Measurements from ENCODE around the gene MVB12B. TPM values are rescaled to one million over a fixed set of nuclear protein-coding genes. Genes with fewer than 3 reads are reported as not detected.
A peak's percentile ranks its signal among the peaks of the same experiment; 100 is the strongest.

The MVB12B gene
- total RNA-seq, 1 donor from 2014 or later = 6.7 TPM

DNA sequence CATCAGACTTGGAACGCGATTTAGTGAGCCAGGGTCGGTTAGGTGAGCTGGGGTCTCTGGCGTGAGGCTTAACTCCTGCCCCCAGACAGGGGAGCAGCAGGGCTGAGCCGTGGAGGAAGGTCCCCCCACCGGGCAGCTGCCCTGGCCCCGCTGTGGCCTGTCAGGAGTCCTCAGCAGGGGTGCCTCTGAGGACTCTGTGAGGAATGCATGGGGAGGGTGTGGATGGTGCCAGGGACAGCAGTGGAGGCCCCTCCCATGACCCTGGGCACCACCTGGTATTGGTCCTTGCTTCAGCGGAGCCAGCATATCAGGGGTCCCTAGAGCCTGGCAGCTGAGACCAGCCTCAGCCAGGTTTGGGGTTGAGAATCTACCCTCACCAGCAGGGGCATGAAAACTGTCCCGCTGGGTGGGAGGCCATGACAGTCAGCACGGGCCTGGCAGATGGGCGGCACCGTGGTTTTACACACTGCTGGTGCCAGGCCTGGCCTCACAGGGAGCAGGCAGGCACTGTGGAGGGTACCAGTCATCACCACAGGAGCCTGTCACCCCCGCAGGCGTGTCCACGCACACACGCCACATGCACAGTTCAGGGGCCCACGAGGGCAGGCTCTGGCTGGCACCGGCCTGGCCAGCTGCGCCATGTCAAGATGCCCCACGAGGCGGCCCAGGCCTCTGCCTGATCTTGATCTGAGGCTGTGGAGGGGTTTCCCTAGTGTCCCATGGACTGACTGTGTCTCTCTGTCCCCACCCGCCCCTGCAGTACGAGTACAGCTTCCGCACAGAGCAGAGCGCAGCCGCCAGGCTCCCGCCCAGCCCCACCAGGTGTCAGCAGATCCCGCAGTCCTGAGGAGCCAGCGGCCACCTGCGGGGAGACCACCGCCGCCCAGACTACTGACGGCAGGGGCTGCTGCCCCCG lies 176.0 kb downstream of the MVB12B start:
- no peak for DNase-seq (ENCODE audit: low spot score)

DNA sequence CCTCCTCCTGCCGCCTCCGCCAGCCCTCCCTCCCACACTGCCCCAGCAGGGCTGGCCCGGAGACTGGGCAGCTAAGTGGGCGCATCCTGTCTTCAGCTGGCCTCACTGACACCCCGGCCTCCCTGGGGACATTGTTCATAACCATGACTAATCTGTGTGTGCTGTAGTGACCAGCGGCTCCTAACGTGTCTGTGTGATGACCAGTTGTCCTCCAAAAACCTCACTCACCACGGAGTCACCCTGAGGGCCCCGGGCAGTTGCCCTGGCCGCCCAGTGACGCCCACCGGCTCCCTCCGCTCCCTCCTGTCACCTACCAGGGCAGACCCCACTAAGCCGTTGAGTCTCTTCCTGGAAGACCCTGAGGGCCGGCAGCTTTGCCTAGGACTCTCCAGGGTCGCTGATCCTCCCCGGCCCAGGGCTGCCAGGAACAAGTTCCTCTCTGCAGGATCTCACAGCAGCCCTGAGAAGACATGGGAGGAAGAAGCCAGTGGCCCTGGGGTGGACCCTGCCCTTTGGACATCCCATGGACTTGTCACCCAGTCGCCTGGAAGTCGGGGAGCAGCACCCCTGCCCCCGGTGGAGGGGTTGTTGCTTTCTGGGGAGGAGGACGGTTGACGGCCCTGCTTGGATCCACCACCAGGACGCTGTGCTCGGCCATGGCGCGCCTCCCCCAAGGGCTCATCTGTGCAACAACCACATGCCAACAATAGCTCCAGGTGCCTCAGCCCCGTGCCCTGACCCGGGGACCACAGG lies 176.9 kb downstream of the MVB12B start:
- no peak for DNase-seq (ENCODE audit: low spot score)

DNA sequence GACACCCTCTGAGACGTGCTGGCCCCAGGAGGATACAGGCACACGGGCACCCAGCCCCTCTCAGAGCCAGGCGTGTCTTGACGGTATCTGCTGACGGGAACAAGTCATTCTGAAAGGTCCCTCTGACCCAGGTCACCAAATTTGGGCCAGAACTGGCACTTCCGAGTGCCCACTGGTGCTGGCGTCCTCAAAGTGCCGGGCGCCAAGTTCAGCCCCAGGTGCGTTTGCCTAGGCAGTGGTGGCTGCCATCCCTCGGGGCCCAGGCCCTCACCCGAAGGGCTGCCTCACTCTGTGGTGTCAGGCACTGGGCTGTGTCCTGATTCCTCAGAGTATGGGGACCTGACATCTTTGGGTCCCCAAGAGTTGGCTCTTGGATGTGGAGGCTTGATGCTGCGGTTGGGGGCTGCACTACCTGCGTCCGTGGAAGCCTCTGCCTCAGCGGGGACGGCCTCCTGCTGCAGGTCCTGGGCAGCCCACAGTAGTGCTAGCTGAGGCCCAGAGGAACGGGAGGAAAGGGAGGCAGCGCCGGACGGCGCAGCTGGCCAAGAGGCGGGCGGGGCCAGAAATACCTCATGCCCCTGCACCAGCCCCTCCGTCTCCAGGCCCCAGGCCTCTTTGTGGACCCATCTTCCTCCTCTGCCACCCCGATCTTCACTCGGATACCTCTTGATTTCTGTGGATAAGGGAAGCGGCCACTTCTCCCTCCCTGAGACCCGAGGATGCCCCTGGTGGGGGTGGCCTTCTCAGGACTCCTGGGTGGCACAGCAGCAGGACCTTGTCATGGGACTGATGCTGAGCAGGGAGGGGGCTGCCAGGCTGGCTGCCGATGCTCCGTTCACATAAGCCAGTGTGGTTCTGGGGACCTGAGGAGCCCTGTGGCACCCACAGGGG lies 177.7 kb downstream of the MVB12B start:
- DNase-seq (ENCODE audit: low spot score) = no peak

DNA sequence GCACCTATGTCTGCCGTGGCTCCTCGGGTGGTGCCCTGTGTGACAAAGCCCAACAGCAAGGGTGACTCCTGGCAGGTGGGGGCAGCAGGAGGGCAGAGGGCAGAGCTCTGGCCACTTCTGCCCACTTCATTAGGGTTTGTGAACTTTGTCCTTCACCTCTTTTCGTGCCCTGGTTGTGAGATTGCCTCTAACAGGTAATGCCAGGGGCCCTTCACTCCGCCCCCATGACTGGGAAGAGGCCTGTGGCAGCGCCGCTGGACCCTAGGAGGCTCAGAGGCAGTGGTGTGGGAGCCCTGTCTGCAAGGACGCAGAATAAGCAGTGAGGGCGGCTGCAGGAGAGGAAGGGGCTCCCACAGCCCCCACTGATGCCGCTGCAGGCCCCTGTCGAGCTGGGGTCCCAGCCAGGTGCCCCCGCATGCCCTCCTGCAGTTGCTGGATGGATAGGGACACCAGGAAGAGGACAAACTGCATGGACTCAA lies 178.4 kb downstream of the MVB12B start:
- DNase-seq (ENCODE audit: low spot score) = no peak

DNA sequence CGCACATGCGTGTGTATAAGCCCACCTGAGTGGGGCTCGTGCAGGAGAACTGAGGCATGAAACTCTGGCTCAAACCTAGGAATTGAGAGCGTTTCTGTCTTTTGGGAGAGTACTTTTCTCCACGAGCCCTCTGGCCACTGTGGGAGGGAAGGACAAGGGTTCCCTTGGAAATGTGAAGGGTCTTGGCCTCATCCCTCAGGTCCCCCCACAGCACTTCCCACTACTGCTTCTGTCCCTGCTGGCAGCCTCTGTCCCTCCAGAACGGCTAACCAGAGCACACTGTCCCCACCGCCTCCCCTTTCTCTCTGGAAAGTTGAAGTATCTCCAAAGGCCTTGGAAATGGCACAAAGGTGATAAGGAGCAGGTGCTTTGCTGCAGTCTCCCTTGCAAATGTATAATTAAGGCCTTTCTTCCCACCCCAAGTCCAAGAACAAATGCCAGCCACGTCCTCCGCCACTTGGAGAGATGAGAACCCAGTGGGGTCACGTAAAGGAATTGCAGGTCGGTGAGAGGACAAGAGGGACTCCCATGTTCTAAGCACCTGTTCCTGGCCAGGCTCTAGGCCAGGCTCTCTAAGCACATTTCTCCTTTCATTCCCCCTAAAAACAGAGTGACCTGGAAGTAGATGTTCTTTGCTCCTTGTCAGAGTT lies 179.2 kb downstream of the MVB12B start:
- no peak for DNase-seq (ENCODE audit: low spot score)

DNA sequence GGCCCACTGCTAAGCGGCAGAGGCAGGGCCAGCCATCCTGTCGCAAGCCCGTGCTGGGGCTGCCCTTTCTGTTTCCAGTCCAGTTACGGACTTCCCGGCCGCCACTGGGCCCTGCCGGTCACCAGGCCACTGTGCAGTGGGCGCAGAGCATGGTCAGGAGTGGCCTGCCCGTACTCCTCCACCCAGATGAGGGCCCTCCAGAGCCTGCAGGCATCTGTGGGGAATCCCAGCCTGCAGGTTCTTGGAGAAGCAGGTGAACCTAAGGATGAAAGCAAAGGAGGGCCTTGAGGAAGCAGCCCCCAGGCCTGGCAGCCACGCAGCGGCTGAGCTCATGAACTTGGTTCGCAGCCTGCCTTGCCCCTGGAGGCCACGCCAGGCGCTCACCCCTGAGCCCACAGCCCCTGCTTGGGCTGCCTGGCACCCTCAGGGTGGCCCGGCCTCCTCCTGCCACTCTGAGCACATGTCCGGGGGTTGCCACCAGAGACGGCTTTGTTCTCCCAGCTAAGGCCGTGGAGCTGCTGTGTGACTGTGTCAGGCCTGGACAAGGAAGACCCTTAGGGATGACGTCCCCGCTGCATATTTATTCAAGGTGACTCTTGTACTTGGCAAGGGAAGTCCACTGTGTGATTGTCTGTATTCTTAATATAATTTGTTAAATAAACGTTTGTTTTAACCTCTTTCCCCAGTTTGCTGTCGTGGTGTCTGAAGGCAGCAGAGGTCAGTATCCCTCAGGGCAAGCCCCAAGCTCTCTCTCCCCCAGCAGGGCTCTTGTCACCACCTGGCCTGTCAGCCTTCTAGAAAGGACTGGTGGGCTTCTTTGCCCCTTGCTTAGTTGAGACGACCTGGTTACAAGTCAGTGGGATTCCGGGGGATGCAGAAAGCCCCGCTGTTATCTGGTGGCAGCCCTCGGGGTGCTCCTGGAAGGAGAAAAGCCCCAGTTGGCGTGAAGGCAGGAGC lies 180.0 kb downstream of the MVB12B start:
- DNase-seq (ENCODE audit: low spot score) = no peak

DNA sequence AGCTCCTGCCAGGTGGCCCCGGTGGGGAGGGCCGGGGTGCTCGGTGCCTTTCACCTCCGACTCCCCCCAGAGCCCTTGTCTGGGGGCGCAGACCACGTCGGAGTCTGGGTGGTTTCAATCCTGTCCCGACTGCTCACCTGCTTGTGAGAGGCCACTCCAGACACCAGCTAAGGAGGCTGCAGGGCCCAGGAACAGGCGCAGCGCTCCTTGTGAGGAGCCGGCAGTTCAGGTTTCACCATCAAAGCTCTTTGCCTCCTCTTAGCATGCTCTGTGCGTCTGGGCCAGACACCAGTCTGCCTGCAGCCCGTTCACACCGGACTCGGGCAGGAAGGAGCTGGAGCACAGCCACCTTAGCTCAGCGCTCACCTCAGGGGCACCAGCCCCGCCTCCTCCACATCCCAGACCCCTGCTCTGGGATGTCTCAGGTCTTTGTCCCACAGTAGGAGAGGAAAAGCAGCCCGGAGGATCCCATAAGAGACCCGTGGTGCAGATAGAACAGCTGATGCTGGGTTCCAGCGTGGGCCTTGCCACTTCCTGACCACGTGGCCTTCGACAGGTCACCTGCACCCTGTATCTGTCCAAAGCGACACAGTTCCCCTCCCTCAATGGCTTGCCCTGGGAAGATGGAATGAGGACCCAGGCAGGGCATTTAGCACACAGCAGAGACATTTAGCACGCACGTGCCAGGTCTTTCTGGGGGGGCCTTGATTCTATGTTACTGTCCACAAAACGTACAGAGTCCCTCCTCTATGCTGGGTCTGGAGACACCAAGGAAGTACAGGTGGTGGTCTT lies 180.9 kb downstream of the MVB12B start:
- DNase-seq (ENCODE audit: low spot score) = no peak

DNA sequence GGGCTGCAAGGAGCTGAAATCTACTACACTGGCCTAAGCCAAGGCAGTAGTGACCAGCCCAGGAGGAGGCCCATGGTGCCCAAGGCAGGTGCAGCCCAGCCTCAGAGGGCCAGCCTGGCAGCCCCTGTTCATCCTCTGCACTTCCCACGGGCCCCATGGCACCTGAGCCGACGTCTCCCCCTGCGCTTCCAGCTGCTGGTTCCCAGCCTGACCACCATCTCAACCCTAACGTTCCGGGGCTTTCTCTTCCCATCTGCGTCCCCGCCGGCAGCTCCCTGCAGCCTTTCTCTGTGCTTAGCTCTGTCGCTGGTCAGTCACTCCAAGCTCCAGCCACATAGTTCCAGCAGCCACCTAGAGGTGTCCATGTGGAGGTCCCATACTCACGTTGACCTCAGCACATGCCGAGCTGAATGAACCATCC lies 181.6 kb downstream of the MVB12B start:
- no peak for DNase-seq (ENCODE audit: low spot score)

DNA sequence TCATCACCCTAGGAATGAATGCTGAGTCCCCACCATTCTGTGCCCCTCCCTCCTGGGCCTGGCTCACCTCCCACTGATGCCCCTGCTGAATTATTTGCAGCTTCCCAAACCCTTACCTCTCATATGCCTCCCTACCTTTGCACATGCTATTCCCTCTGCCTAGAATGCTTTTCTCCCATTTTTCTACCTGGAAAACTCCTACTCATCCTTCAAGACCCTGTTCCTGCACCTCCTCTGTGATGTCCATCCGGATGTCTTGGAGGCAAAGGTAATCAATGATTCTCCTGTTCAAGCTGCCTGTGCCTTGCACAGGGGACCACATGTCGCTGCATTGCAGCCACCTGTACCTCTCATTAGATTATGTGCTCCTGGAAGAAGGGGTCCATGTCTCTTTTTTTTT lies 182.3 kb downstream of the MVB12B start:
- no peak for DNase-seq (ENCODE audit: low spot score)

DNA sequence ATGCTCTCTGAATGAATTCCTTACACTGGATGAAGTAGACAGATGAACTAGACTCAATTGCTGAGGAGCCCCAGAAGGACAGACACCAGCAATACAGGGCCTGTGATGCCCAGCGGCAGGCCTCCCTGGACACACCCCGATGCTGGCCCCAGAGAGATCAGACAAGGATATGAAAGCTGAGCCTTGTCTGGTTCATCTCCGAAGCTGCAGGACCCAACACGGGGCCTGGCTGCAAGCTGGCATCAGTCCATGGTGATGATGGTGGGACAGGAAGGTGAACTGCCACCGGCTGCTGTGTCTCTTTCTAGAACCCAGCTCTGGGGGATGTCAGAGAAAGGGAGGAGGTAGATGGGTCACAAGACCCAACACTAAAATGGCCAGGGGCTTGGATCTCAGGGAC lies 183.1 kb downstream of the MVB12B start:
- DNase-seq (ENCODE audit: low spot score) = no peak

DNA sequence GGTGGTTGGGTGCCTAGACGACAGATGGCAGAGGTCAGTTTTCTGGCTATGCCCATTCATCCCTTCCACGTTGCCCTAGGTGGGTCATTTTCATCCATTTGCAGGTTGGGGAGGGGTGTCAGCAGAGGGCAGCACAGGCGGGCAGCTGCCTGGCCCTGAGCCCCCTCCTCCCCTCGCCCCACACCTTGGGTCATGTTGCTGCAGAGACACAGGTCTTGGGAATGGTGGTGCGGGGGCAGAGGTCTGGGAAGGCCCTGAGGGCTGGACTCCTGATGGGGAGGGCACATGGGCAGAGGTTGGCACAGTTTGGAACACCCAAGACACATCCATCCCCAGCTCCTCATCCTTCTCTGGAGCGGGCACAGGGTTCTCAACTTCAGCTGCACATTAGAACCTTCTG lies 183.9 kb downstream of the MVB12B start:
- DNase-seq (ENCODE audit: low spot score) = no peak

DNA sequence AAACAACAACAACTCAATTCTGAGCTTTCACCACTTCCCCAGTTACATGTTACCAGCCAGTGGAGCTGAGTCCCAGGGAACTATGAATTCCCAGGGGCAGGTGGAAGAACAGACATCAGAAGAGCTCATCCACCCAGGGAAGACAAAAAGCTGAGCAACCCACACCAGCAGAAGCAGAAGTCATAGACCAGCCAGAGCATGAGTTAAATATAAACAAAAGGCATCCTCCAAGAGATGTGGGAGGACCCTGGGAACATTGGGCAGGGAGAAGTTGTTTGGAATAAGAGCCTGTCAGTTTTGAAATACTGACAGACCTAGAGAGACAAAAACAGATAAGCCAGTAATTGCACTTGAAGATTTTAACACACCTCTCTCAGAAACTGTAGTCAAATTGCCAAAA lies 184.8 kb downstream of the MVB12B start:
- DNase-seq (ENCODE audit: low spot score) = no peak

DNA sequence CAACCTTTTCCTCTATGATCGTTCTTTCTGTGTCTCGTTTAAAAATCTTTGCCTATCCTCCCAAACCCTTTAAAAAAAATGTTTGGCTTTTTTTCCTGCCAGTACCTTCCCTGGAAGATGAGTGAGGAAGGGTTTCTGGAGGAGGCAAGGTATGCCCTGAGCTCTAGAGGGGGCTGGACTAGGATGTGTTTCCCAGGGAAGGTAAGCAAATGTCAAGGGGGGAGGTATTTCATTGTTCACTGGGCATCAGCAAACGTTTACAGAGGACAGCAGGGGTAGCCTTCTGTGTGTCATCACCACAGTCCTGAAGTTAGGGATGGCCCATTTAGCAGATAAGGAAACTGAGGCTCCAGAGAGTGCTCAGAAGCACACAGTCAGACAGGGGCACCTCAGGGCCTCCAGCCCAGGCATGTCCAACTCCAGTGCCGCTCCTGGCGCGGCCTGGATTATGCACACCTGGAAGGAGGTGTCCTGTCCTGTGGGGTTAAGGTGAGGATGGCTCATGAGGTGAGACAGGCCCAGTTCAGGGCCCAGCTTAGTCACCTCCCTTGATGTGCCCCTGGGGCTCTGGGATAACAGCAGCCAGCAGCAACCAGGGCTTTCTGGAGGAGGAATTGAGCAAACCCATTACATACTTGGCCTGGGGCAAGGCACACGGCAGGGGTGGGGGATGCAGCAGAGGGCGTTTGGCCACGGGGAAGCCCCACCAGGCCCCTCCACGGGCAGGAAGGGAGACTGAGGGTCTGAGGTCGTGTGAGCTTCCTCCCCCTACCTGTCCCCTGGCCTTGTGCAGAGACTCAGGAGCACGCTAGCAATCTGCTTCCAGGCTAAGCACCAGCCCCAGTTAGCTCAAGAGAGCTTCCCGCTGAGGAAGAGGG lies 186.8 kb downstream of the MVB12B start:
- no peak for DNase-seq (ENCODE audit: low spot score)

DNA sequence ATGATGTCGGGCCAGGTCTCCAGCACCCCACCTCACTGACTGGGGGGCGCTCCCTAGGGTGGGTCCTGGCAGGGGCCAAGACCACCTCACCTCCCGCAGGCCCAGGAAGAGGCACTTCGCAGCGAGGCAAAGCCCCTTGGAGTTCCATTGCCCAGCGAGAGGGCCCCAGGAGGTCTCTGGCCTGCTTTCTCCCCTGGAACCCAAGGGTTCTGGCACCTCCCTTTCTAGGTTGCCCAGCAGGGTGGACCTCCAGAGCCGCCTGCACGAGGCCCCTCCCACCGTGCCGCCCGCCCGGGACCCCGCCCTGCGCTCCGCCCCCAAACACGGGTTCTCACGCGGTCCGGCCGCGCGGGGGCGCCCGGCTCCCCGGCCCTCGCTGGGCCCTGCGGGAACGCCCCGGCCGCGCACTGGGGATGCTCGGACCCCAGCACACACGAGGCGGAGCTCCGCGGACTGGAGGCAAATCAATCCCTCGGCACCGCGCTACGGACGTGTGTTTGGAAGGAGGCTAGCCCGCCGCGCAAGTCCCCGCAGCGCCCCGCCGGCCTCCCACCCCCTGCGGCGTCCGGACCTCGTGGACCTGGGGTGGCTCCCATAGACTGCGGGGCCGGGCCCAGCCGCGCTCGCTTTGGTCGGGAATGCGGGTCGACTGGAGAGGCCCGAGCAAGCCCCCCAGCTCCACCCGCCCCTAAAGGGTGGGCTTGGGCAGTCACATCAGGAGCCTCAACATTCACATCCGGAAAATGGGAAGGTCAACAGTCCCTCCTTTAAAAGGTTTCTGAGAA lies 187.6 kb downstream of the MVB12B start:
- DNase-seq (ENCODE audit: low spot score) = peak; percentile 73

DNA sequence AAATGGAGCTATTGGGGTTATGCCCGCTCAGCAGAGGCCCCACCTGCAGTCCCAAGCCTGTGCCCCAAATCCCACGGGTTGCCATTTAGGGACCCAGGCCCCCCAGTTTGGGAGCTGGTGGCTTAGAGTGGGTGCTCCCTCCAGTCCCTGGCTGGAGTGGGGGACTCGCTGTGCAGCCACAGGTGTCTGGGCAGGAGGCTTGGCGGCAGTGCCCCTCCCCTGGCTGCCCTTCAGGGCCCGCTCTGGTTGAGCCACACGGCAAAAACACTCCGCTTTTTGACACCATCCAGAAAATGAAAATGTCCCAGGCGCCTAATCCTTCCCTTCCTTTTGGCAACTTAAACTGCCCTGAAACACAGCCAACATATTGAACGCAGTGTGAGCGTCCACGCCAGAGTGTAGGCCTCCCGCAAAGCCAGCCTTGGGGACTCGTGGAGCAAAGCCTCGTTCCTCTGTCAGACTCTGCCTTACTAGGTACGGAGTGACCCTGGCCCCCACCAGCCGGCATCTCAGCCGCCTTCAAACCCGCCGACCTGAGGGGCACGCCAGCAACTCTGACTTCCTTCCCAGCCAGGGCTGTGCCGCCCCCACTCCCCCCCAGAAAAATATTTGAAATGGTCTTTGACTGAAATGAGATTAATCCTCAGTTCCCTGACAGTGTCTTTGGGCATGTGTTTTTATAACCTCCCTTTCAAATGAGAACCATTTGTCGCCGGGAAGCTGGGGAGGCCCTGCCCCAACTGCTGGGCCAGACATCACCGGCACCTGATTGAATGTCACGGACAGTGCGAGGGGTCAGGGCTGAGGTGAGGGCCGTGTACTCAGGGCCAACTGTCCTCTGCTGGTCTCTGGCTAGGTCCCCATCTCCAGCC lies 188.6 kb downstream of the MVB12B start:
- DNase-seq (ENCODE audit: low spot score) = no peak

DNA sequence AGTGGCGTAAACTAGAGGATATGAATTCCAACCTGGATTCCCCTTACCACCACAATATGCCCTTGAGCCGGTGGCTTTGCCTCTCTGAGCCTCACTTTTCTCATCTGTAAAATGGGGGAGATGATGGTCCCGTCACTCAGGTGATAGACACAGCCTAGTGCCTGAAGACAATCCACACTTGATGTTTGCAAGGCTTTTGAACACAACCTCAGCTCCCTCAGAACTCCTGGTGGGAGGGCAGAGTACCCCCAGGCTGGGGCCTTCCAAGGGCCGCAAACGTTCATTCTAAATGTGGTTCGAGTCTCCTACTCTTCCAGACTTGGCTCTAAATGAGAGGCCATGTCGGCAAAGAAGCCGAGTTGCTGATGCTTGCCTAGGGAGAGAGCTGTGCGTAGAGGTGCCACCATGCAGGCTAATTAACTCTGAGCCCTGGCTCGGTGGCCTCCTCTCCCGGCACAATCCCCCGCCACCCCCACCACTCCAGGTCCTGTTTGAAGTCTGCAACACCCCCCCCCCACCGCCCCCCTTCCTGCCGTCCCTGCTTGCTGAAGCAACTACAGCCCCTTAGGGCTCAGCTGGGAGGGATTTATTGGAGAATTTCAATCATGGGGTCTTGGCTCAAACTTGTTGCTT lies 189.4 kb downstream of the MVB12B start:
- DNase-seq (ENCODE audit: low spot score) = no peak
